ENCODE measurements around the gene ATP1B3. TPM values are rescaled to one million over a fixed set of nuclear protein-coding genes. Genes with fewer than 3 reads are reported as not detected.

ATP1B3 gene
- total RNA-seq, 1 donor from 2014 or later: 184 TPM

DNA sequence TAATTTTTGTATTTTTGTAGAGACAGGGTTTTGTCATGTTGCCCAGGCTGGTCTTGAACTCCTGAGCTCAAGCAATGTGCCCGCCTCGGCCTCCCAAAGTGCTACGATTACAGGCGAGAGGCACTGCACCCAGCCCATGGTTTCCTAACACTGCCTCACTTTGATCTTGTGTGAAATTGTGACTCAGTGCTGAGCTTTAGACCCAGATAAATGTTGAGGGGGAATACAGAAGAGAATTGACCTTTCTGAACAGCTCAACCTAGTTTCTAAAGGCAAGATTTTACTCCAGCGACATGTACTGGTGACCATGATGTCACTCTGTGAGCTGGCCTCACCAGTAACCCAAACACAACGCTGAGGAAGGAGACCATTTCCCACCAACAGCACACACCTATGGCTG is 73.5 kb downstream of the ATP1B3 start:
- no peak overlapping the region for H3K27ac Mint-ChIP-seq (ENCODE audit: unreplicated experiment)
- H3K27me3 Mint-ChIP-seq (ENCODE audit: unreplicated experiment): no peaks in the 10 kb centered on the region

DNA sequence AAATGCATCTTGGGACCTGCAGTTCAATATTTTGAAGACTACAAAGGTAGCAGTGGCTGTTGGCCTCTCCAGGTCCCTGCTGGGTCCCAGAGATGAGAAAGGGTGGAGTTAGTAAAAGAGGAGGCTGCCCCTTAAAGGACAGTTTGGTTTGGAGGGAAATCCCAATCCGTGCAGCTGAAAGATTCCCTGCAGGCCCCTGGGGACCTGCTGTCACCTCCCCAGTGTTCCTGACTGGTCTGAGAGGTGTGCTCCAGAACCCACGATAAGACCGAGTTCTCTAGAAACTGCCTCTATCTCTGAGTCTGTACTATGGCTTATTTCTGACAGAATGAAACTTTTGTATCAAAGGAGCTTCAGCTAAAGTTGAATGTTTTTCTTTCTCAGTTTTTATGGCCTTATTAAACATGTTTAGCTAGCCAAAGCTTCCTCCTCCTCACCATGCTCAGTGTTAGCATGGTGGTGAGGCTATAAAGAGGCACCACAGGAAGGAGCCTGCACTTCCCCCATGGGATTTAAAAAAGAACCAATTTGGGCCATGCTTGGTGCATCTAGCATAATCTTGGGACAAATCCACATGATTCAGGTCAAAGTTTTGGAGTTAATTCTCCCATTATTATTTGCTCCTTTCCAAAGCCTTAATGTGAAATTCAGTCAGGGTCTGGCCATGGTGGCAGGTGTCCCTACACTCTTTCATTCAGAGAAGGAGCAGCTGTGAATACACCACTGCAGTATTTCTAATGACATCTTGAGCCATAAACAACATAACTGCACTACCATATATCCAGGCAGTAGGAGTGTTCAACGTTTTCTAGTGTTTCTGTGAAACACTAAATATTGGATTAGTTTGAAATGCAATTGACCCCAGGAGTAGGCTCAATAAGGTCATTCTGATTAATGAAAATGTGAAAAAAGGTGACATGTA is 74.4 kb downstream of the ATP1B3 start:
- Mint-ChIP-seq H3K9me3 (ENCODE audit: unreplicated experiment) (peaks cover 2% of the 10 kb centered on the region), H3K27ac (ENCODE audit: unreplicated experiment) (peak overlapping the region; percentile 67), H3K27me3 (ENCODE audit: unreplicated experiment) (no peaks in the 10 kb centered on the region), H3K4me3 (ENCODE audit: unreplicated experiment) (no peak overlapping the region), H3K4me1 (ENCODE audit: low read depth, unreplicated experiment) (peaks cover 46% of the 10 kb centered on the region), H3K36me3 (ENCODE audit: unreplicated experiment) (no peaks in the 10 kb centered on the region)
- TF ChIP-seq, protein P1, sequence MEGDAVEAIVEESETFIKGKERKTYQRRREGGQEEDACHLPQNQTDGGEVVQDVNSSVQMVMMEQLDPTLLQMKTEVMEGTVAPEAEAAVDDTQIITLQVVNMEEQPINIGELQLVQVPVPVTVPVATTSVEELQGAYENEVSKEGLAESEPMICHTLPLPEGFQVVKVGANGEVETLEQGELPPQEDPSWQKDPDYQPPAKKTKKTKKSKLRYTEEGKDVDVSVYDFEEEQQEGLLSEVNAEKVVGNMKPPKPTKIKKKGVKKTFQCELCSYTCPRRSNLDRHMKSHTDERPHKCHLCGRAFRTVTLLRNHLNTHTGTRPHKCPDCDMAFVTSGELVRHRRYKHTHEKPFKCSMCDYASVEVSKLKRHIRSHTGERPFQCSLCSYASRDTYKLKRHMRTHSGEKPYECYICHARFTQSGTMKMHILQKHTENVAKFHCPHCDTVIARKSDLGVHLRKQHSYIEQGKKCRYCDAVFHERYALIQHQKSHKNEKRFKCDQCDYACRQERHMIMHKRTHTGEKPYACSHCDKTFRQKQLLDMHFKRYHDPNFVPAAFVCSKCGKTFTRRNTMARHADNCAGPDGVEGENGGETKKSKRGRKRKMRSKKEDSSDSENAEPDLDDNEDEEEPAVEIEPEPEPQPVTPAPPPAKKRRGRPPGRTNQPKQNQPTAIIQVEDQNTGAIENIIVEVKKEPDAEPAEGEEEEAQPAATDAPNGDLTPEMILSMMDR (IDR thresholded peaks at IDR 0.05; ENCODE audit: partially characterized antibody, unreplicated experiment): no peak
- DNase-seq: no peak

More for the DNA sequence above, 73.5 kb downstream of the ATP1B3 start:
- TF ChIP-seq, protein P1 (IDR thresholded peaks at IDR 0.05; ENCODE audit: partially characterized antibody, unreplicated experiment): no peak
- Mint-ChIP-seq H3K4me1 (ENCODE audit: low read depth, unreplicated experiment) (peaks cover 45% of the 10 kb centered on the region), H3K9me3 (ENCODE audit: unreplicated experiment) (peaks cover 2% of the 10 kb centered on the region), H3K36me3 (ENCODE audit: unreplicated experiment) (no peaks in the 10 kb centered on the region), H3K4me3 (ENCODE audit: unreplicated experiment) (no peak overlapping the region)
- DNase-seq: no peak

DNA sequence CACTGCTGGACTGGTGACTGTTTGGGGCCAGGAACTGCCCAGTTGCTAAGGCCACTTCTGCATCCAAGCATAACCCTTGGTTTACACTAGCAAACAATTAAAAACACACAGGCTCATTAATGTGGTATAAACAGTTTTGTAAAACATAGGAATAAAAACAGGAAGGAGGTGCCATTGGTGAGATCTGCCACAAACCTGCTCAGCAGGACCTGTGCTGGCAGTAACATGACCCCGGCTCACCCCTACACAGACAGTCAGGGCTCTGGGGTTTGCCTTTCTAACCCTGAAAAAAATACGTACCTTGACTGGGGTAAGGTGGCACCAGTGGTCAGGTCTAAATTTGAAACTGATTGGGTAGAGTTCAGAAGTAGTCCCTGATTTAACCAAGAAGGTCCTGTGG is 76.2 kb downstream of the ATP1B3 start:
- Mint-ChIP-seq H3K4me3 (ENCODE audit: unreplicated experiment) (no peak overlapping the region), H3K9me3 (ENCODE audit: unreplicated experiment) (peaks cover 2% of the 10 kb centered on the region), H3K36me3 (ENCODE audit: unreplicated experiment) (no peaks in the 10 kb centered on the region), H3K4me1 (ENCODE audit: low read depth, unreplicated experiment) (peaks cover 39% of the 10 kb centered on the region), H3K27ac (ENCODE audit: unreplicated experiment) (no peak overlapping the region), H3K27me3 (ENCODE audit: unreplicated experiment) (no peaks in the 10 kb centered on the region)
- TF ChIP-seq, protein P1 (IDR thresholded peaks at IDR 0.05; ENCODE audit: partially characterized antibody, unreplicated experiment): no peak
- no peak for DNase-seq

DNA sequence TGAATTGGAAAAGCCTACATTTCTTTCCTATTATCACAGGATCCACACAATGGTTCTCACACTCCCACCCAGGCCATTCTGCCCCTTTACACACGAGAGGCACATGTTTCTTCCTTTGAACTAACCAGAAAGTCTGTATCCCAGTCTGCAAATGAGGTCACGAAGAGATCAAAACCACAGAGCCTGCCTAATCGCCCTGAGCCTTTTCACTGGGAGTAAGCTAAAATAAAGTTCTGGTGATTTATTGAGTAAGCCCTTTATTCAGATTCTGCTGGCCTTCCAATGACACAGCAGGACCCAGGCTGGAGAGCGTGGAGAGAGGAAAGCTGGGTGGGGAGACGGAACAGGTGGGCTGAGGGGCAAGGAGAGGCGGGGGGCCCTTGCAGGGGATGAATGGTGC is 78.7 kb downstream of the ATP1B3 start:
- H3K36me3 Mint-ChIP-seq (ENCODE audit: unreplicated experiment): no peaks in the 10 kb centered on the region

More for the DNA sequence above, 78.7 kb downstream of the ATP1B3 start:
- H3K4me3 Mint-ChIP-seq (ENCODE audit: unreplicated experiment): no peak overlapping the region
- H3K9me3 Mint-ChIP-seq (ENCODE audit: unreplicated experiment): peaks cover 5% of the 10 kb centered on the region
- DNase-seq: no peak
- H3K27ac Mint-ChIP-seq (ENCODE audit: unreplicated experiment): peak overlapping the region; percentile 36
- H3K27me3 Mint-ChIP-seq (ENCODE audit: unreplicated experiment): no peaks in the 10 kb centered on the region
- TF ChIP-seq, protein P1 (IDR thresholded peaks at IDR 0.05; ENCODE audit: partially characterized antibody, unreplicated experiment): no peak
- H3K4me1 Mint-ChIP-seq (ENCODE audit: low read depth, unreplicated experiment): peaks cover 32% of the 10 kb centered on the region
